K562 (cell line): ENCODE results near the gene LRRC47. TPM values are rescaled to one million over a fixed set of nuclear protein-coding genes. Genes with fewer than 3 reads are reported as not detected.

ENCODE experiments used
- CBFA2T3 ChIP-seq: fragments of 450-650 bp; IDR thresholded peaks from 2 replicates; pipeline ENCODE4 v1.6.1; 2017
- CBX8 ChIP-seq: fragments of 200-600 bp; sonication (generic); IDR thresholded peaks from 2 replicates; pipeline ENCODE4 v1.6.1; 2012; ENCODE audit warnings: borderline replicate concordance, mixed run types, low read depth, mild to moderate bottlenecking, moderate library complexity, mixed read lengths, low read length, control low read depth, inconsistent platforms; ENCODE audit not compliant: poor library complexity, severe bottlenecking; ENCODE audit errors: extremely low read depth
- CREM ChIP-seq: IDR thresholded peaks from 2 replicates; pipeline ENCODE4 v1.6.1; 2014; ENCODE audit warnings: antibody characterized with exemption, low read depth
- FOXM1 ChIP-seq, 2 experiments: fragments of 450-650 bp in 1 of 2; sonication (generic) in 1 of 2; formaldehyde crosslinking in 1 of 2; IDR thresholded peaks; 2 replicates each; pipeline versions ENCODE4 v1.6.1 to v1.9.0; 2017 to 2022; ENCODE audit warnings: low read depth in 2 of 2, mild to moderate bottlenecking in 2 of 2, missing genetic modification reagents in 1 of 2, moderate library complexity in 1 of 2
- HNRNPL ChIP-seq: fragments of 200-400 bp; formaldehyde crosslinking; IDR thresholded peaks from 2 replicates; pipeline ENCODE4 v1.6.1; 2017; ENCODE audit warnings: low read depth, mild to moderate bottlenecking, low read length
- MTF1 ChIP-seq: fragments of 250-450 bp; sonication (Bioruptor Pico); IDR thresholded peaks from 2 replicates; pipeline ENCODE4 v1.9.0; 2021; ENCODE audit warnings: moderate library complexity, mild to moderate bottlenecking, inconsistent platforms, borderline replicate concordance
- NR3C1 ChIP-seq: sonication (generic); formaldehyde crosslinking; IDR thresholded peaks from 2 replicates; pipeline ENCODE4 v1.8.1; 2022; ENCODE audit warnings: missing genetic modification reagents
- RBM22 ChIP-seq: fragments of 200-400 bp; formaldehyde crosslinking; IDR thresholded peaks from 2 replicates; pipeline ENCODE4 v1.6.1; 2018; ENCODE audit warnings: low read length, low read depth; ENCODE audit not compliant: poor library complexity, severe bottlenecking
- TAF15 ChIP-seq: fragments of 200-400 bp; formaldehyde crosslinking; IDR thresholded peaks from 2 replicates; pipeline ENCODE4 v1.6.1; 2017; ENCODE audit warnings: mild to moderate bottlenecking, low read depth, low read length, moderate library complexity
- U2AF2 ChIP-seq: fragments of 200-400 bp; formaldehyde crosslinking; optimal IDR thresholded peaks from 2 replicates; pipeline ENCODE3; 2017; ENCODE audit warnings: low read depth, mild to moderate bottlenecking, low read length
- polyA plus RNA-seq, 8 experiments: library from polyadenylated mRNA; depleted of rRNA in 4 of 8; stranded (reverse) in 5 of 8; unstranded in 3 of 8; fragments of >200 nt; fragmentation: Nextera tagmentation in 2 of 8; fragmentation: Illumina TruSeq in 1 of 8; extraction: Ambion mirVana in 2 of 8; extraction: Trizol in 1 of 8; gene quantifications; 2 replicates each; pipeline versions ENCODE4 v1.2.1 to v1.2.3, GENCODE V29; 2011 to 2014; ENCODE audit warnings: inconsistent platforms in 1 of 8, missing spikeins in 1 of 8
- total RNA-seq, 7 experiments: library from RNA; depleted of rRNA in 6 of 7; stranded (reverse); fragments of >200 nt in 6 of 7; fragmentation: Illumina TruSeq in 2 of 7; extraction: Trizol in 2 of 7; gene quantifications; 2 replicates each; pipeline versions ENCODE4 v1.2.1 to v1.2.3, GENCODE V29; 2011 to 2021; ENCODE audit warnings: low replicate concordance in 1 of 7
- TF ChIP-seq, protein P1 (sequence below): sonication (generic); formaldehyde crosslinking; IDR thresholded peaks from 2 replicates; pipeline ENCODE4 v1.9.0; 2022; ENCODE audit warnings: mild to moderate bottlenecking, missing genetic modification reagents
- TF ChIP-seq, protein P2 (sequence below): fragments of 450-650 bp; IDR thresholded peaks from 2 replicates; pipeline ENCODE4 v1.7.1; 2018; ENCODE audit warnings: mild to moderate bottlenecking, low read depth; ENCODE audit not compliant: partially characterized antibody
- TF ChIP-seq, protein P3 (sequence below): fragments of 450-650 bp; IDR thresholded peaks from 2 replicates; pipeline ENCODE4 v1.6.1; 2016; ENCODE audit warnings: missing biosample characterization, missing genetic modification characterization
- TF ChIP-seq, protein P4 (sequence below): sonication (generic); formaldehyde crosslinking; IDR thresholded peaks from 2 replicates; pipeline ENCODE4 v1.9.0; 2022; ENCODE audit warnings: mild to moderate bottlenecking, missing genetic modification reagents
- TF ChIP-seq, protein P5 (sequence below): fragments of 250-450 bp; sonication (Bioruptor Pico); IDR thresholded peaks from 2 replicates; pipeline ENCODE4 v1.8.0; 2022; ENCODE audit warnings: moderate library complexity, mild to moderate bottlenecking, inconsistent platforms
- TF ChIP-seq, protein P6 (sequence below): sonication (generic); formaldehyde crosslinking; IDR thresholded peaks from 2 replicates; pipeline ENCODE4 v1.5.0; 2020; ENCODE audit warnings: missing genetic modification reagents
- TF ChIP-seq, protein P7 (sequence below): fragments of 450-650 bp; formaldehyde crosslinking; conservative IDR thresholded peaks from 2 replicates; pipeline ENCODE4 v1.4.0; 2022; ENCODE audit warnings: mild to moderate bottlenecking, missing genetic modification characterization

LRRC47 gene
- total and polyA plus RNA-seq, 9 of the 15 experiments (the other 6 are each of a cell fraction or from before 2014, with no cell fraction given), result 4.6 to 68.0 (median 35.9) TPM

DNA sequence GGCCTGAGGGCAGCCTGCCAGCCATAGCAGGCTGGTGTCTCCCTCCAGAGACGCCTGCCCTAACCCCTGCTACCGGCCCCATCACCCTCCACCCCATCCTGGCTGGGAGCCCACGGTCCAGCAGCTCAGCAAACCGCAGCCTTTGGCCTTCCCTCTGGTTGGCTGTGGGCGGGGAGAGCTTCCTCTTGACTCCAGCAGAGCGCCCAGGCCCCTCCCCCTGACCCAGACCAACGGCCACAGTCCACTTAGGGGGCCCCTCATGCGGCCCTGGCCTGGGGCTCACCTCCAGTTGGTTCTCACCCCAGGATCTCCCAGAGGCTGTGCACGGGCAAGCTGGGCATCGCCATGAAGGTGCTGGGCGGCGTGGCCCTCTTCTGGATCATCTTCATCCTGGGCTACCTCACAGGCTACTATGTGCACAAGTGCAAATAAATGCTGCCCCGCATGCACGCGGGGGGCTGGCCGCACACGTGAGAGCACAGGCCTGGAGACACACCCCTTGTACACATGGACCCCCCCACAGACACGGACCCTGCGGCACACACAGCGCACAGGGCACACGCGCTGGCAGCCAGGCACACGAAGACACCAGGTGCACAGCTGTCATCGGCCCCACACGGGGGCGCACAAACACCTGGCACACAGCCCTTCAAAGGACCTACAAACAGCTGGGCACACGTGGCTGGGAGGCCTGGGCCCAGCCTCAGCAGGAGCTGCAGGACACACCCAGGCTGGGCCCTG is 20.6 kb downstream of the LRRC47 start (continued):
- TF ChIP-seq, protein P1, sequence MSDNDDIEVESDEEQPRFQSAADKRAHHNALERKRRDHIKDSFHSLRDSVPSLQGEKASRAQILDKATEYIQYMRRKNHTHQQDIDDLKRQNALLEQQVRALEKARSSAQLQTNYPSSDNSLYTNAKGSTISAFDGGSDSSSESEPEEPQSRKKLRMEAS, result peak; percentile 99
- no peak for TF ChIP-seq U2AF2
- peak; percentile 96 for TF ChIP-seq HNRNPL
- TF ChIP-seq, protein P2, sequence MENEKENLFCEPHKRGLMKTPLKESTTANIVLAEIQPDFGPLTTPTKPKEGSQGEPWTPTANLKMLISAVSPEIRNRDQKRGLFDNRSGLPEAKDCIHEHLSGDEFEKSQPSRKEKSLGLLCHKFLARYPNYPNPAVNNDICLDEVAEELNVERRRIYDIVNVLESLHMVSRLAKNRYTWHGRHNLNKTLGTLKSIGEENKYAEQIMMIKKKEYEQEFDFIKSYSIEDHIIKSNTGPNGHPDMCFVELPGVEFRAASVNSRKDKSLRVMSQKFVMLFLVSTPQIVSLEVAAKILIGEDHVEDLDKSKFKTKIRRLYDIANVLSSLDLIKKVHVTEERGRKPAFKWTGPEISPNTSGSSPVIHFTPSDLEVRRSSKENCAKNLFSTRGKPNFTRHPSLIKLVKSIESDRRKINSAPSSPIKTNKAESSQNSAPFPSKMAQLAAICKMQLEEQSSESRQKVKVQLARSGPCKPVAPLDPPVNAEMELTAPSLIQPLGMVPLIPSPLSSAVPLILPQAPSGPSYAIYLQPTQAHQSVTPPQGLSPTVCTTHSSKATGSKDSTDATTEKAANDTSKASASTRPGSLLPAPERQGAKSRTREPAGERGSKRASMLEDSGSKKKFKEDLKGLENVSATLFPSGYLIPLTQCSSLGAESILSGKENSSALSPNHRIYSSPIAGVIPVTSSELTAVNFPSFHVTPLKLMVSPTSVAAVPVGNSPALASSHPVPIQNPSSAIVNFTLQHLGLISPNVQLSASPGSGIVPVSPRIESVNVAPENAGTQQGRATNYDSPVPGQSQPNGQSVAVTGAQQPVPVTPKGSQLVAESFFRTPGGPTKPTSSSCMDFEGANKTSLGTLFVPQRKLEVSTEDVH, result peak; percentile 69
- TF ChIP-seq NR3C1 (CRISPR knock-in tag), result peak; percentile 73
- no peak for TF ChIP-seq MTF1 (CRISPR knock-in tag)
- TF ChIP-seq, protein P3, sequence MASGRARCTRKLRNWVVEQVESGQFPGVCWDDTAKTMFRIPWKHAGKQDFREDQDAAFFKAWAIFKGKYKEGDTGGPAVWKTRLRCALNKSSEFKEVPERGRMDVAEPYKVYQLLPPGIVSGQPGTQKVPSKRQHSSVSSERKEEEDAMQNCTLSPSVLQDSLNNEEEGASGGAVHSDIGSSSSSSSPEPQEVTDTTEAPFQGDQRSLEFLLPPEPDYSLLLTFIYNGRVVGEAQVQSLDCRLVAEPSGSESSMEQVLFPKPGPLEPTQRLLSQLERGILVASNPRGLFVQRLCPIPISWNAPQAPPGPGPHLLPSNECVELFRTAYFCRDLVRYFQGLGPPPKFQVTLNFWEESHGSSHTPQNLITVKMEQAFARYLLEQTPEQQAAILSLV (tag), result peak; percentile 45; the same call in 1 of the 2 replicates
- TF ChIP-seq CREM, result peak; percentile 74
- TF ChIP-seq FOXM1 (IDR thresholded peaks at IDR 0.05; ENCODE audit: low read depth), result no peak
- no peak for TF ChIP-seq FOXM1 (CRISPR knock-in tag; IDR thresholded peaks at IDR 0.05; ENCODE audit: low read depth)
- TF ChIP-seq, protein P4, sequence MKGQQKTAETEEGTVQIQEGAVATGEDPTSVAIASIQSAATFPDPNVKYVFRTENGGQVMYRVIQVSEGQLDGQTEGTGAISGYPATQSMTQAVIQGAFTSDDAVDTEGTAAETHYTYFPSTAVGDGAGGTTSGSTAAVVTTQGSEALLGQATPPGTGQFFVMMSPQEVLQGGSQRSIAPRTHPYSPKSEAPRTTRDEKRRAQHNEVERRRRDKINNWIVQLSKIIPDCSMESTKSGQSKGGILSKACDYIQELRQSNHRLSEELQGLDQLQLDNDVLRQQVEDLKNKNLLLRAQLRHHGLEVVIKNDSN (CRISPR knock-in tag), result peak; percentile 78
- TF ChIP-seq TAF15, result no peak
- TF ChIP-seq, protein P5, sequence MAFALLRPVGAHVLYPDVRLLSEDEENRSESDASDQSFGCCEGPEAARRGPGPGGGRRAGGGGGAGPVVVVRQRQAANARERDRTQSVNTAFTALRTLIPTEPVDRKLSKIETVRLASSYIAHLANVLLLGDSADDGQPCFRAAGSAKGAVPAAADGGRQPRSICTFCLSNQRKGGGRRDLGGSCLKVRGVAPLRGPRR (CRISPR knock-in tag), result no peak
- TF ChIP-seq RBM22, result peak; percentile 88
- peak; percentile 74 for TF ChIP-seq CBFA2T3
- TF ChIP-seq, protein P6, sequence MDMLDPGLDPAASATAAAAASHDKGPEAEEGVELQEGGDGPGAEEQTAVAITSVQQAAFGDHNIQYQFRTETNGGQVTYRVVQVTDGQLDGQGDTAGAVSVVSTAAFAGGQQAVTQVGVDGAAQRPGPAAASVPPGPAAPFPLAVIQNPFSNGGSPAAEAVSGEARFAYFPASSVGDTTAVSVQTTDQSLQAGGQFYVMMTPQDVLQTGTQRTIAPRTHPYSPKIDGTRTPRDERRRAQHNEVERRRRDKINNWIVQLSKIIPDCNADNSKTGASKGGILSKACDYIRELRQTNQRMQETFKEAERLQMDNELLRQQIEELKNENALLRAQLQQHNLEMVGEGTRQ, result peak; percentile 45; the same call in 1 of the 2 replicates
- TF ChIP-seq, protein P7, sequence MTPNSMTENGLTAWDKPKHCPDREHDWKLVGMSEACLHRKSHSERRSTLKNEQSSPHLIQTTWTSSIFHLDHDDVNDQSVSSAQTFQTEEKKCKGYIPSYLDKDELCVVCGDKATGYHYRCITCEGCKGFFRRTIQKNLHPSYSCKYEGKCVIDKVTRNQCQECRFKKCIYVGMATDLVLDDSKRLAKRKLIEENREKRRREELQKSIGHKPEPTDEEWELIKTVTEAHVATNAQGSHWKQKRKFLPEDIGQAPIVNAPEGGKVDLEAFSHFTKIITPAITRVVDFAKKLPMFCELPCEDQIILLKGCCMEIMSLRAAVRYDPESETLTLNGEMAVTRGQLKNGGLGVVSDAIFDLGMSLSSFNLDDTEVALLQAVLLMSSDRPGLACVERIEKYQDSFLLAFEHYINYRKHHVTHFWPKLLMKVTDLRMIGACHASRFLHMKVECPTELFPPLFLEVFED, result no peak
- no peak for TF ChIP-seq CBX8
